ENCODE measurements around the gene DGKD. TPM values are rescaled to one million over a fixed set of nuclear protein-coding genes. Genes with fewer than 3 reads are reported as not detected.

The DGKD gene
- total and polyA plus RNA-seq, 11 donors = 15.5 to 88.6 (median 43.0) TPM

DNA sequence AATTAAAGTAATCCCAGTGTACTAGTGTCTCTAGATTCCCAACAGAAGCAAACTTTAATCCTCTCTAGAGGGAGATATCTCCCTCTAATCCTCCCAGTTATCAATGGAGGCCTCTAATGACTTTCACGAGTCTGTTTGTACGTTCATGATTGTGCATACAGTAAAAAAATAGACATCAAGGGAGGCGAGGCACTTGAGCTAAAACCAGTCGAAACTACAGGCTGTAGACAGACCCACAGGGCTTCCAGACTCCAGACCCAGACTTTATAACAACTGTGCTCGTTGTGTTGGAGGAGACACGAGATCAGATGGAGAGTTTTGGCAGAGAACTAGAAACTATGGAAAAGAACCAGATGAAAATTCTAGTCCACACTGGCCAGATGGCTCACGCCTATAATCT lies 7.0 kb downstream of the DGKD start:
- Histone ChIP-seq H3K4me1 (peaks cover 0 to 44% (median 16%) of the 10 kb centered on the region in 12 donors), H3K27me3 (no peaks in the 10 kb centered on the region), H3K4me3 (no peak overlapping the region), H3K36me3 (peaks cover 0 to 9% (median 0%) of the 10 kb centered on the region in 9 donors), H3K27ac (peak overlapping the region in 10 of 12 donors; percentile 19 to 63 (median 43)), H3K9me3 (peaks cover 0 to 14% (median 0%) of the 10 kb centered on the region in 12 donors)
- TF ChIP-seq, protein P1, sequence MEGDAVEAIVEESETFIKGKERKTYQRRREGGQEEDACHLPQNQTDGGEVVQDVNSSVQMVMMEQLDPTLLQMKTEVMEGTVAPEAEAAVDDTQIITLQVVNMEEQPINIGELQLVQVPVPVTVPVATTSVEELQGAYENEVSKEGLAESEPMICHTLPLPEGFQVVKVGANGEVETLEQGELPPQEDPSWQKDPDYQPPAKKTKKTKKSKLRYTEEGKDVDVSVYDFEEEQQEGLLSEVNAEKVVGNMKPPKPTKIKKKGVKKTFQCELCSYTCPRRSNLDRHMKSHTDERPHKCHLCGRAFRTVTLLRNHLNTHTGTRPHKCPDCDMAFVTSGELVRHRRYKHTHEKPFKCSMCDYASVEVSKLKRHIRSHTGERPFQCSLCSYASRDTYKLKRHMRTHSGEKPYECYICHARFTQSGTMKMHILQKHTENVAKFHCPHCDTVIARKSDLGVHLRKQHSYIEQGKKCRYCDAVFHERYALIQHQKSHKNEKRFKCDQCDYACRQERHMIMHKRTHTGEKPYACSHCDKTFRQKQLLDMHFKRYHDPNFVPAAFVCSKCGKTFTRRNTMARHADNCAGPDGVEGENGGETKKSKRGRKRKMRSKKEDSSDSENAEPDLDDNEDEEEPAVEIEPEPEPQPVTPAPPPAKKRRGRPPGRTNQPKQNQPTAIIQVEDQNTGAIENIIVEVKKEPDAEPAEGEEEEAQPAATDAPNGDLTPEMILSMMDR (IDR thresholded peaks at IDR 0.05) = no peak
- no peak for TF ChIP-seq POLR2A (IDR thresholded peaks at IDR 0.05)
- 40 to 58% (median 52%) methylated on average over 7 of the region's 7 CpGs for WGBS, 4 donors
- DNase-seq (no peak), ATAC-seq (peak in 2 of 4 donors; percentile 8 to 44)
- intact Hi-C loops (cut with DNase I) = no loop called here

DNA sequence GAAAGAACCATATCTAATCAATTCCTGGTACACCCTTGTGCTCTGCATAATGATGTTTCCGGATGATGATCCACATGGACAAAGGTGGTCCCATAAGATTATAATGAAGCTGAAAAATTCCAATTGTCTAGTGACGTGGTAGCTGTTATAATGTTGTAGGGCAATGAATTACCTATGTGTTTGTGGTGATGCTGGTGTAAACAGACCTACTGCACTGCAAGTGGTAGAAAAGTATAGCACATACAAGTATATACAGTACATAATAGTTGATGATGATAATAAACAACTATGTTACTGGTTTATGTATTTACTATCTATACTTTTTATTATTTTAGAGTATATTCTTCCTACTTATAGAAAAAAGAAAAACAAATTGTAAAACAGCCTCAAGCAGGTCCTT lies 8.4 kb downstream of the DGKD start:
- Histone ChIP-seq H3K4me1 (peaks cover 0 to 29% (median 7%) of the 10 kb centered on the region in 12 donors), H3K27me3 (no peaks in the 10 kb centered on the region), H3K36me3 (peaks cover 0 to 9% (median 0%) of the 10 kb centered on the region in 9 donors), H3K4me3 (no peak overlapping the region), H3K27ac (no peak overlapping the region), H3K9me3 (peaks cover 0 to 14% (median 0%) of the 10 kb centered on the region in 12 donors)
- DNase-seq (no peak), ATAC-seq (no peak)
- TF ChIP-seq POLR2A (IDR thresholded peaks at IDR 0.05) = no peak
- TF ChIP-seq, protein P1 (IDR thresholded peaks at IDR 0.05) = no peak
- intact Hi-C loops (cut with DNase I) = no loop called here
- WGBS, 4 donors = 77 to 97% (median 86%) methylated on average over 2 of the region's 2 CpGs

DNA sequence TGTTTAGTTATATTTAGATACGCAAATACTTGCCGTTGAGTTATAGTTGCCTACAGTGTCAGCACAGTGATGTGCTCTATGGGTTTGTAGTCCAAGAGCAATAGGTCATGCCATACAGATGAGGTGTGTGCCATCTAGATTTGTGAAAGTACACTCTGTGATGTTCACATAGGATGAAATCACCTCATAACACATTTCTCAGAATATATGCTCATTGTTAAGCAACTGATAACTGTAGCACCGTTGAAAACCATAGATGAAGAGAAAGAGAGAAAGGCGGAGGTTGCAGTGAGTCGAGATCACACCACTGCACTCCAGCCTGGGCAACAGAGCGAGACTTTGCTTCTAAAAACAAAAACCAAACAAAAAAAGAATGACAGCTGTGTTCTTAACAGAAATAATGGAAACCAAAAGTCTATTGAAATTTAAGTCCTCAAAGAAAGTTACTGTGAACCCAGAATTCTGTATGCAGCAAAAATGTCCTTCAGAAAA lies 9.5 kb downstream of the DGKD start:
- H3K4me1 ChIP-seq = peaks cover 0 to 19% (median 3%) of the 10 kb centered on the region in 12 donors
- 88 to 96% (median 94%) methylated on average over 6 of the region's 6 CpGs for WGBS, 4 donors
- TF ChIP-seq POLR2A (IDR thresholded peaks at IDR 0.05) = no peak
- TF ChIP-seq, protein P1 (IDR thresholded peaks at IDR 0.05) = no peak
- H3K27me3 ChIP-seq = no peaks in the 10 kb centered on the region
- H3K9me3 ChIP-seq = peaks cover 0 to 14% (median 0%) of the 10 kb centered on the region in 12 donors
- no peak for ATAC-seq
- no peak overlapping the region for H3K27ac ChIP-seq
- H3K4me3 ChIP-seq = no peak overlapping the region
- peaks cover 0 to 9% (median 0%) of the 10 kb centered on the region in 9 donors for H3K36me3 ChIP-seq
- DNase-seq = no peak
- intact Hi-C loops (cut with DNase I) = no loop called here

DNA sequence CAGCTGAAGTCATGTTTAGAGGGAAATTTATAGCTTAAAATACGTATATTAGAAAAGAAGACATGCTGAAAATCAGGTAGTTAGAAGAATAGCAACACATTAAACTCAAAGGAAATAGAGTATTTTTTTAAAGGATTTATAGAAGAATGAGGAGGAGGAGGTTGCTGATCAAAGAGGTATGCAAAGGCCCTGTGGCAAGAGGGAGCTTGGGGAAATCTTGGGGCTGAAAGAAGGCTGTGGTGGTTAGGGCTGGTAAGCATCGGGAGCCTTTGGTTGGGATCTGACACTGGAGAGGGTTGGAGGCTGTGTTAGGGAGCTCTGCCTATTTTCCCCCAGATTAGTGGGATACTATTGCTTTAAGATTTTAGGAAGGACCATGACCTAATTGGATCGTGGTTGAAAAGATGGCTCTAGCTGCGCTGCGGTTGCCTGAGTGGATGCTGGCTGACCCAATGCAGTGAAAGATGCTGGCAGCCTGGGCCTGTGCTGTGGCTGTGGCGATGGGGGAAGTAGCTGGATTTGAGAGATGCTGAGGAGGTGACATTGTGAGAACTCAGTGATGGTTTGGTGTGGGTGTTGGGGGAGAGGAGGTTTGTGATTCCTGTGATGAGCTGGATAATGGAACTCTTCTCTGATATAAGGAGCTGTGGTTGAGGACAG lies 11.7 kb downstream of the DGKD start:
- Histone ChIP-seq H3K9me3 (peaks cover 0 to 14% (median 0%) of the 10 kb centered on the region in 12 donors), H3K27ac (no peak overlapping the region), H3K4me3 (no peak overlapping the region), H3K4me1 (peaks cover 0 to 21% (median 3%) of the 10 kb centered on the region in 12 donors), H3K36me3 (peaks cover 0 to 9% (median 0%) of the 10 kb centered on the region in 9 donors), H3K27me3 (no peaks in the 10 kb centered on the region)
- DNase-seq (no peak), ATAC-seq (no peak)
- TF ChIP-seq, protein P1 (IDR thresholded peaks at IDR 0.05) = no peak
- TF ChIP-seq POLR2A (IDR thresholded peaks at IDR 0.05) = no peak
- intact Hi-C loops (cut with DNase I) = no loop called here
- 87 to 96% (median 92%) methylated on average over 6 of the region's 6 CpGs for WGBS, 4 donors
